Liver (tissue), 9 donors: ENCODE data around the gene OBP2A. TPM values are rescaled to one million over a fixed set of nuclear protein-coding genes. Genes with fewer than 3 reads are reported as not detected.

Experiments
- DNase-seq: peaks from one replicate; pipeline ENCODE4 v3.0.0-alpha.2; 2017; ENCODE audit warnings: low spot score
- H3K27ac ChIP-seq, 2 donors: one replicate each; pipeline ENCODE4 v1.7.0; 2013; ENCODE audit warnings: inconsistent platforms in 2 of 2, low read length in 2 of 2, control low read depth in 1 of 2, low read depth in 1 of 2, mild to moderate bottlenecking in 1 of 2
- H3K27me3 ChIP-seq, 4 donors: one replicate each; pipeline versions ENCODE4 v1.6.1 to v1.7.0; 2013; ENCODE audit warnings: low read length in 3 of 4, inconsistent platforms in 1 of 4, mild to moderate bottlenecking in 1 of 4, moderate library complexity in 1 of 4; ENCODE audit not compliant: control insufficient read depth in 4 of 4, insufficient read depth in 4 of 4
- H3K36me3 ChIP-seq, 4 donors: one replicate each; pipeline versions ENCODE4 v1.6.1 to v1.7.0; 2013; ENCODE audit warnings: low read length in 3 of 4, mild to moderate bottlenecking in 3 of 4, low read depth in 1 of 4, moderate library complexity in 1 of 4; ENCODE audit not compliant: control insufficient read depth in 4 of 4, insufficient read depth in 3 of 4
- H3K4me1 ChIP-seq, 4 donors: one replicate each; pipeline versions ENCODE4 v1.6.1 to v1.7.0; 2013; ENCODE audit warnings: low read length in 3 of 4, mild to moderate bottlenecking in 3 of 4, moderate library complexity in 1 of 4; ENCODE audit not compliant: control insufficient read depth in 4 of 4, insufficient read depth in 4 of 4
- H3K4me3 ChIP-seq, 3 donors: one replicate each; pipeline versions ENCODE4 v1.6.1 to v1.7.0; 2013; ENCODE audit warnings: low read length in 3 of 3, control low read depth in 1 of 3, low read depth in 1 of 3, mild to moderate bottlenecking in 1 of 3
- H3K9ac ChIP-seq, 2 donors: one replicate each; pipeline ENCODE4 v1.7.0; 2013; ENCODE audit warnings: low read length in 2 of 2, mild to moderate bottlenecking in 2 of 2, moderate library complexity in 2 of 2, control low read depth in 1 of 2, low read depth in 1 of 2
- H3K9me3 ChIP-seq, 4 donors: one replicate each; pipeline versions ENCODE4 v1.6.1 to v1.7.0; 2013; ENCODE audit warnings: low read length in 3 of 4; ENCODE audit not compliant: control insufficient read depth in 4 of 4
- EGR1 ChIP-seq, 2 donors: IDR thresholded peaks; 2 replicates each; pipeline ENCODE4 v1.6.1; 2016 to 2018; ENCODE audit warnings: antibody characterized with exemption in 2 of 2, low read depth in 2 of 2
- FOXA1 ChIP-seq: IDR thresholded peaks from 2 replicates; pipeline ENCODE4 v1.6.1; 2016; ENCODE audit warnings: antibody characterized with exemption
- FOXA2 ChIP-seq: IDR thresholded peaks from 2 replicates; pipeline ENCODE4 v1.6.1; 2016; ENCODE audit warnings: antibody characterized with exemption
- HNF4A ChIP-seq, 2 donors: conservative IDR thresholded peaks; 2 replicates each; pipeline ENCODE4 v1.6.1; 2016; ENCODE audit warnings: antibody characterized with exemption in 2 of 2, mild to moderate bottlenecking in 2 of 2
- JUND ChIP-seq, 2 donors: IDR thresholded peaks; 2 replicates each; pipeline ENCODE4 v1.6.1; 2016; ENCODE audit warnings: antibody characterized with exemption in 2 of 2
- NR2F2 ChIP-seq: IDR thresholded peaks from 2 replicates; pipeline ENCODE4 v1.6.1; 2016; ENCODE audit warnings: antibody characterized with exemption
- RXRA ChIP-seq, 2 donors: IDR thresholded peaks; 2 replicates each; pipeline ENCODE4 v1.6.1; 2017 to 2018; ENCODE audit warnings: antibody characterized with exemption in 2 of 2, mild to moderate bottlenecking in 1 of 2
- SP1 ChIP-seq: IDR thresholded peaks from 2 replicates; pipeline ENCODE4 v1.6.1; 2018; ENCODE audit warnings: antibody characterized with exemption, mild to moderate bottlenecking
- TAF1 ChIP-seq: conservative IDR thresholded peaks from 2 replicates; pipeline ENCODE4 v1.6.1; 2016; ENCODE audit warnings: antibody characterized with exemption, mild to moderate bottlenecking
- YY1 ChIP-seq: IDR thresholded peaks from 2 replicates; pipeline ENCODE4 v1.6.1; 2016; ENCODE audit warnings: antibody characterized with exemption, mild to moderate bottlenecking
- WGBS: extraction: QIAGEN DNeasy Blood & Tissue Kit; methylation state at CpG from one replicate; pipeline ENCODE4 v1.1.7; 2013; 5-methylcytosine and 5-hydroxymethylcytosine counted together
- polyA plus RNA-seq, 2 donors: library from polyadenylated mRNA; stranded (reverse) in 1 of 2; unstranded in 1 of 2; fragments of 200-250 nt in 1 of 2; fragments of >200 nt in 1 of 2; fragmentation: Nextera tagmentation in 1 of 2; extraction: Ambion mirVana in 1 of 2; gene quantifications; one replicate each; pipeline versions ENCODE4 v1.2.1 to v1.2.3, GENCODE V29; 2013 to 2015
- total RNA-seq, 2 donors: library from RNA; depleted of rRNA; stranded (reverse); fragments of >200 nt; gene quantifications; one replicate each; pipeline ENCODE4 v1.2.3, GENCODE V29; 2014
- TF ChIP-seq, protein P1 (sequence below): IDR thresholded peaks from 2 replicates; pipeline ENCODE4 v1.6.1; 2016; ENCODE audit warnings: antibody characterized with exemption
- TF ChIP-seq, protein P2 (sequence below): fragments of 150-350 bp; IDR thresholded peaks from 2 replicates; pipeline ENCODE4 v1.5.1; 2017; ENCODE audit warnings: improper control_type of control experiment, low read depth, low read length; ENCODE audit not compliant: missing input control
- donor health status: healthy.
- donor health status: healthy.
- donor health status: healthy.
- donor health status: healthy.
- donor health status: healthy.

The OBP2A gene
- total and polyA plus RNA-seq, 4 donors, result not detected

DNA sequence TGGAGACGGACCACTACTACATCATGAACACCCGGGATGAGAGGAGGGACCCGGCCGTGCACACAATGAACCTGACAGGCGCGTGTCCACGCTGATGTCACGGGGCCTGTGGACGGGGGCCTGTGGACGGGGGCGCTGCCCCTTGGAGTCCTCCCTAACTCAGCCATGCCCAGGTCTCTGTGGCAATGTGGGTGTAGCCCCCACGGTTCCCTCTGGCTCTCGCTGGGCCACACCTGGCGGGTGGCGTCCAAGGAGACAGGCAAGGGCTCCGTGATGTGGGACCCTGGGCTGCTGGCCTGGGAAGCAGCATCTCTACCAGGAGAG lies 37.7 kb downstream of the OBP2A start:
- Histone ChIP-seq H3K27ac (no peak overlapping the region), H3K9ac (no peak overlapping the region), H3K27me3 (no peaks in the 10 kb centered on the region), H3K4me1 (no peaks in the 10 kb centered on the region), H3K9me3 (no peaks in the 10 kb centered on the region), H3K4me3 (no peak overlapping the region), H3K36me3 (no peaks in the 10 kb centered on the region)
- WGBS, result 92% methylated on average over 16 of the region's 16 CpGs
- no peak for DNase-seq
- TF ChIP-seq RXRA (IDR thresholded peaks at IDR 0.05), result no peak
- TF ChIP-seq, protein P1, sequence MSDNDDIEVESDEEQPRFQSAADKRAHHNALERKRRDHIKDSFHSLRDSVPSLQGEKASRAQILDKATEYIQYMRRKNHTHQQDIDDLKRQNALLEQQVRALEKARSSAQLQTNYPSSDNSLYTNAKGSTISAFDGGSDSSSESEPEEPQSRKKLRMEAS, result no peak
- TF ChIP-seq YY1, result no peak
- no peak for TF ChIP-seq FOXA2
- no peak for TF ChIP-seq FOXA1
- no peak for TF ChIP-seq SP1
- no peak for TF ChIP-seq TAF1
- TF ChIP-seq, protein P2, sequence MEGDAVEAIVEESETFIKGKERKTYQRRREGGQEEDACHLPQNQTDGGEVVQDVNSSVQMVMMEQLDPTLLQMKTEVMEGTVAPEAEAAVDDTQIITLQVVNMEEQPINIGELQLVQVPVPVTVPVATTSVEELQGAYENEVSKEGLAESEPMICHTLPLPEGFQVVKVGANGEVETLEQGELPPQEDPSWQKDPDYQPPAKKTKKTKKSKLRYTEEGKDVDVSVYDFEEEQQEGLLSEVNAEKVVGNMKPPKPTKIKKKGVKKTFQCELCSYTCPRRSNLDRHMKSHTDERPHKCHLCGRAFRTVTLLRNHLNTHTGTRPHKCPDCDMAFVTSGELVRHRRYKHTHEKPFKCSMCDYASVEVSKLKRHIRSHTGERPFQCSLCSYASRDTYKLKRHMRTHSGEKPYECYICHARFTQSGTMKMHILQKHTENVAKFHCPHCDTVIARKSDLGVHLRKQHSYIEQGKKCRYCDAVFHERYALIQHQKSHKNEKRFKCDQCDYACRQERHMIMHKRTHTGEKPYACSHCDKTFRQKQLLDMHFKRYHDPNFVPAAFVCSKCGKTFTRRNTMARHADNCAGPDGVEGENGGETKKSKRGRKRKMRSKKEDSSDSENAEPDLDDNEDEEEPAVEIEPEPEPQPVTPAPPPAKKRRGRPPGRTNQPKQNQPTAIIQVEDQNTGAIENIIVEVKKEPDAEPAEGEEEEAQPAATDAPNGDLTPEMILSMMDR, result no peak
- no peak for TF ChIP-seq JUND (IDR thresholded peaks at IDR 0.05)

GRCh38 chr9:135584371-135584770 lies 38.4 kb downstream of the OBP2A start:
- no peaks in the 10 kb centered on the region for H3K36me3 ChIP-seq
- H3K4me3 ChIP-seq, result no peak overlapping the region
- H3K27ac ChIP-seq, result no peak overlapping the region
- H3K4me1 ChIP-seq, result no peaks in the 10 kb centered on the region
- H3K27me3 ChIP-seq, result no peaks in the 10 kb centered on the region
- WGBS, result 59% methylated on average over 5 of the region's 5 CpGs
- TF ChIP-seq NR2F2 (no peak), JUND (IDR thresholded peaks at IDR 0.05) (no peak), RXRA (IDR thresholded peaks at IDR 0.05) (no peak), EGR1 (IDR thresholded peaks at IDR 0.05; ENCODE audit: low read depth in 2 of 2) (no peak), SP1 (no peak), TAF1 (no peak)
- TF ChIP-seq, protein P2, result no peak
- H3K9me3 ChIP-seq, result no peaks in the 10 kb centered on the region
- no peak for DNase-seq
- no peak overlapping the region for H3K9ac ChIP-seq

- H3K4me3 ChIP-seq, result no peak overlapping the region
- 76% methylated on average over 16 of the region's 16 CpGs for WGBS
- no peaks in the 10 kb centered on the region for H3K4me1 ChIP-seq
- no peak for DNase-seq
- H3K36me3 ChIP-seq, result no peaks in the 10 kb centered on the region
- no peak overlapping the region for H3K27ac ChIP-seq
- no peaks in the 10 kb centered on the region for H3K9me3 ChIP-seq
- H3K9ac ChIP-seq, result no peak overlapping the region
- no peak for TF ChIP-seq HNF4A (conservative IDR thresholded peaks at IDR 0.05)
- TF ChIP-seq FOXA2, result no peak
- no peak for TF ChIP-seq FOXA1
- no peak for TF ChIP-seq EGR1 (IDR thresholded peaks at IDR 0.05; ENCODE audit: low read depth in 2 of 2)
- TF ChIP-seq, protein P2, result no peak
- H3K27me3 ChIP-seq, result no peaks in the 10 kb centered on the region
These were observed 39.0 kb downstream of the OBP2A start for GRCh38 chr9:135584934-135585333.
